H1 (cell line): Measurements from ENCODE around the gene C16orf54. TPM values are rescaled to one million over a fixed set of nuclear protein-coding genes. Genes with fewer than 3 reads are reported as not detected.

Source experiments
- CTCF ChIA-PET: fragments of 300-600 bp; sonication (Branson Sonifier 250); formaldehyde crosslinking; loops from one replicate; lab custom pipeline; 2021; ENCODE audit not compliant: partially characterized antibody; lab: Charles Lee
- POLR2A ChIA-PET: fragments of 300-600 bp; sonication (Branson Sonifier 250); formaldehyde crosslinking; loops from one replicate; lab custom pipeline; 2021; ENCODE audit warnings: inconsistent platforms; ENCODE audit not compliant: partially characterized antibody; lab: Charles Lee
- DNase-seq, 2 experiments: peaks; one replicate each; pipeline versions ENCODE4 v3.0.0 to v3.0.0-alpha.2; 2010 to 2022; ENCODE audit warnings: low spot score in 2 of 2, low read depth in 1 of 2, mixed read lengths in 1 of 2
- FAIRE-seq: peaks from 2 replicates; lab custom pipeline; 2011; peaks lifted over from hg19 to GRCh38; lab: Jason Lieb, UNC
- H2AFZ ChIP-seq: 2 replicates; pipeline ENCODE4 v1.8.1; 2012; ENCODE audit warnings: low read length, inconsistent platforms
- H2AK5ac ChIP-seq: 2 replicates; pipeline ENCODE4 v1.6.1; 2013; ENCODE audit warnings: low read depth, low read length
- H2BK120ac ChIP-seq: replicated peaks from 2 replicates; pipeline ENCODE3; 2013; ENCODE audit warnings: low read depth, low read length, inconsistent platforms
- H2BK12ac ChIP-seq: 2 replicates; pipeline ENCODE4 v1.6.1; 2013; ENCODE audit warnings: low read depth, low read length
- H2BK15ac ChIP-seq: 2 replicates; pipeline ENCODE4 v1.6.1; 2013; ENCODE audit warnings: low read length
- H2BK20ac ChIP-seq: 2 replicates; pipeline ENCODE4 v1.6.1; 2013; ENCODE audit warnings: low read length
- H2BK5ac ChIP-seq: 2 replicates; pipeline ENCODE4 v1.6.1; 2013; ENCODE audit warnings: low read depth, low read length
- H3K14ac ChIP-seq: 2 replicates; pipeline ENCODE4 v1.6.1; 2013; ENCODE audit warnings: inconsistent platforms; ENCODE audit not compliant: insufficient read length
- H3K18ac ChIP-seq: 2 replicates; pipeline ENCODE4 v1.6.1; 2013; ENCODE audit warnings: low read length; ENCODE audit errors: extremely low read depth
- H3K23ac ChIP-seq: 2 replicates; pipeline ENCODE4 v1.6.1; 2013; ENCODE audit warnings: inconsistent platforms; ENCODE audit not compliant: insufficient read length
- H3K23me2 ChIP-seq: 2 replicates; pipeline ENCODE4 v1.6.1; 2013; ENCODE audit warnings: low read depth, low read length
- H3K27ac ChIP-seq: 2 replicates; pipeline ENCODE4 v1.6.1; 2011; ENCODE audit warnings: low read depth, low read length, inconsistent platforms
- H3K27me3 ChIP-seq, 4 experiments: replicated peaks in 1 of 4; 1 replicate in 1 of 4; 2 replicates in 3 of 4; pipeline versions ENCODE4 v1.6.1 to v1.8.1; 2011 to 2013; ENCODE audit warnings: low read length in 3 of 4, mild to moderate bottlenecking in 3 of 4, inconsistent platforms in 2 of 4, mixed read lengths in 2 of 4, moderate library complexity in 1 of 4; ENCODE audit not compliant: control insufficient read depth in 3 of 4, insufficient read depth in 3 of 4; ENCODE audit errors: extremely low read depth in 1 of 4
- H3K36me3 ChIP-seq, 4 experiments: 2 replicates each; pipeline versions ENCODE4 v1.6.1 to v1.8.1; 2011 to 2013; ENCODE audit warnings: mild to moderate bottlenecking in 4 of 4, low read length in 3 of 4, moderate library complexity in 2 of 4, control low read depth in 1 of 4, inconsistent platforms in 1 of 4; ENCODE audit not compliant: insufficient read depth in 4 of 4, control insufficient read depth in 2 of 4
- H3K4ac ChIP-seq: replicated peaks from 2 replicates; pipeline ENCODE3; 2013; ENCODE audit warnings: low read length, low read depth, mixed read lengths, inconsistent platforms; ENCODE audit not compliant: insufficient read length
- H3K4me1 ChIP-seq, 4 experiments: replicated peaks in 1 of 4; 1 replicate in 1 of 4; 2 replicates in 3 of 4; pipeline versions ENCODE4 v1.6.1 to v1.8.1; 2011 to 2013; ENCODE audit warnings: low read length in 3 of 4, inconsistent platforms in 2 of 4, mixed read lengths in 1 of 4; ENCODE audit not compliant: insufficient read depth in 4 of 4, control insufficient read depth in 3 of 4
- H3K4me2 ChIP-seq, 2 experiments: 2 replicates each; pipeline versions ENCODE4 v1.6.1 to v1.8.1; 2011 to 2013; ENCODE audit warnings: low read depth in 2 of 2, low read length in 2 of 2, control low read depth in 1 of 2, inconsistent platforms in 1 of 2, mild to moderate bottlenecking in 1 of 2; ENCODE audit not compliant: insufficient read depth in 1 of 2
- H3K4me3 ChIP-seq, 4 experiments: fragments of 200-600, 300-600 bp in 1 of 4; sonication (generic), shearing (Covaris generic), sonication (Bioruptor Twin) in 1 of 4; 2 replicates each; pipeline versions ENCODE4 v1.5.1 to v1.8.1; 2011 to 2016; ENCODE audit warnings: low read length in 4 of 4, low read depth in 3 of 4, control low read depth in 2 of 4, inconsistent platforms in 2 of 4, mild to moderate bottlenecking in 2 of 4, mixed read lengths in 1 of 4, moderate library complexity in 1 of 4; ENCODE audit not compliant: insufficient read depth in 2 of 4; ENCODE audit errors: extremely low read depth in 1 of 4
- H3K56ac ChIP-seq: replicated peaks from 2 replicates; pipeline ENCODE3; 2013; ENCODE audit warnings: low read depth, mild to moderate bottlenecking, mixed read lengths, low read length, inconsistent platforms; ENCODE audit not compliant: insufficient read length
- H3K79me1 ChIP-seq: 2 replicates; pipeline ENCODE4 v1.6.1; 2013; ENCODE audit warnings: low read depth, low read length, control low read depth
- H3K79me2 ChIP-seq, 2 experiments: 2 replicates each; pipeline versions ENCODE4 v1.6.1 to v1.8.1; 2012 to 2013; ENCODE audit warnings: low read length in 2 of 2, mild to moderate bottlenecking in 2 of 2, inconsistent platforms in 1 of 2; ENCODE audit not compliant: insufficient read depth in 2 of 2, control insufficient read depth in 1 of 2
- H3K9ac ChIP-seq, 4 experiments: replicated peaks in 1 of 4; 1 replicate in 1 of 4; 2 replicates in 3 of 4; pipeline versions ENCODE4 v1.6.1 to v1.8.1; 2011 to 2013; ENCODE audit warnings: low read depth in 3 of 4, low read length in 3 of 4, control low read depth in 2 of 4, mild to moderate bottlenecking in 2 of 4, moderate library complexity in 2 of 4, inconsistent platforms in 1 of 4; ENCODE audit errors: extremely low read depth in 1 of 4
- H3K9me3 ChIP-seq, 2 experiments: 2 replicates each; pipeline versions ENCODE4 v1.6.1 to v1.8.1; 2012 to 2013; ENCODE audit warnings: mild to moderate bottlenecking in 2 of 2, moderate library complexity in 2 of 2, control low read depth in 1 of 2, inconsistent platforms in 1 of 2, low read depth in 1 of 2, low read length in 1 of 2, mixed read lengths in 1 of 2; ENCODE audit not compliant: insufficient read depth in 2 of 2
- H4K20me1 ChIP-seq, 2 experiments: replicated peaks in 1 of 2; 2 replicates each; pipeline versions ENCODE3 to v1.8.1; 2011 to 2013; ENCODE audit warnings: inconsistent platforms in 2 of 2, low read length in 2 of 2, mild to moderate bottlenecking in 1 of 2; ENCODE audit not compliant: insufficient read depth in 2 of 2, control insufficient read depth in 1 of 2
- H4K5ac ChIP-seq: 2 replicates; pipeline ENCODE4 v1.6.1; 2013; ENCODE audit warnings: low read length, low read depth, mixed read lengths, inconsistent platforms; ENCODE audit not compliant: insufficient read length
- H4K8ac ChIP-seq: 2 replicates; pipeline ENCODE4 v1.8.0; 2013; ENCODE audit warnings: mild to moderate bottlenecking, moderate library complexity, low read length, inconsistent platforms; ENCODE audit not compliant: insufficient read depth; ENCODE audit errors: extremely low read depth
- H4K91ac ChIP-seq: replicated peaks from 2 replicates; pipeline ENCODE3; 2013; ENCODE audit warnings: low read length, mixed read lengths, inconsistent platforms; ENCODE audit not compliant: insufficient read length
- CBX5 ChIP-seq: fragments of 300-800, 300-1000 bp; sonication (generic); IDR thresholded peaks from 2 replicates; pipeline ENCODE4 v1.7.1; 2016; ENCODE audit warnings: antibody characterized with exemption, low read length, low read depth
- CHD1 ChIP-seq: IDR thresholded peaks from 2 replicates; pipeline ENCODE4 v1.6.1; 2012; ENCODE audit warnings: low read depth, low read length, improper control_type of control experiment
- EGR1 ChIP-seq: IDR thresholded peaks from 2 replicates; pipeline ENCODE4 v1.6.1; 2011; ENCODE audit warnings: low read depth, low read length, borderline replicate concordance
- POLR2A ChIP-seq, 2 experiments: IDR thresholded peaks; 1 replicate in 1 of 2; 2 replicates in 1 of 2; pipeline ENCODE4 v1.6.1; 2011; ENCODE audit warnings: low read depth in 2 of 2, low read length in 2 of 2, mild to moderate bottlenecking in 2 of 2; ENCODE audit errors: control extremely low read depth in 1 of 2
- POLR2AphosphoS5 ChIP-seq: IDR thresholded peaks from 2 replicates; pipeline ENCODE4 v1.6.1; 2011; ENCODE audit warnings: low read depth, low read length
- SUZ12 ChIP-seq: fragments of 200-600 bp; sonication (generic); IDR thresholded peaks from 2 replicates; pipeline ENCODE4 v1.6.1; 2012; ENCODE audit warnings: mild to moderate bottlenecking, inconsistent platforms, low read length, moderate library complexity, mixed read lengths
- whole genome bisulfite sequencing, 2 experiments: shearing (Covaris generic) in 1 of 2; methylation state at CpG; one replicate each; pipeline versions ENCODE4 v1.1.6 to v1.1.7; 2013 to 2015; ENCODE audit warnings: low lambda C conversion rate in 2 of 2, mixed read lengths in 2 of 2, inconsistent platforms in 1 of 2, low coverage in 1 of 2, missing lambda C conversion rate in 1 of 2; ENCODE audit not compliant: insufficient replicate concordance in 2 of 2, insufficient coverage in 1 of 2, insufficient read length in 1 of 2; ENCODE audit errors: extremely low coverage in 1 of 2, missing lambda C conversion rate in 1 of 2; 5-methylcytosine and 5-hydroxymethylcytosine counted together
- polyA plus RNA-seq, 7 experiments: library from polyadenylated mRNA; depleted of rRNA in 3 of 7; stranded (reverse) in 5 of 7; unstranded in 2 of 7; fragments of >200 nt in 5 of 7; fragments of 200-250 nt in 2 of 7; gene quantifications; 1 replicate in 5 of 7; 2 replicates in 1 of 7; 4 replicates in 1 of 7; pipeline versions ENCODE4 v1.2.1 to v1.2.3, GENCODE V29; 2011 to 2013; ENCODE audit warnings: missing spikeins in 2 of 7, mixed read lengths in 2 of 7
- total RNA-seq: library from RNA; stranded (reverse); fragmentation: NEBNext Ultra II Directional; extraction: Animal tissue kit (Norgen Biotek cat#: 25700); gene quantifications from 2 replicates; pipeline ENCODE4 v1.2.1, GENCODE V29; 2021
- TF ChIP-seq, protein P1 (sequence below): IDR thresholded peaks from 2 replicates; pipeline ENCODE4 v1.6.1; 2012; ENCODE audit warnings: low read length, inconsistent platforms

C16orf54 gene
- total and polyA plus RNA-seq, 2 of the 8 experiments (the other 6 are each of a cell fraction or from before 2014, with no cell fraction given), result not detected

- Histone ChIP-seq H3K4me2 (no peak overlapping the region), H2BK120ac (no peak overlapping the region), H3K9ac (no peak overlapping the region), H2BK15ac (no peak overlapping the region), H3K27me3 (no peaks in the 10 kb centered on the region), H3K4ac (no peak overlapping the region), H4K5ac (no peak overlapping the region), H4K8ac (no peak overlapping the region), H2BK5ac (no peak overlapping the region), H3K9me3 (no peaks in the 10 kb centered on the region), H3K18ac (no peak overlapping the region), H2AFZ (no peak overlapping the region), H4K20me1 (peaks cover 3 to 5% of the 10 kb centered on the region in 2 experiments), H3K56ac (no peak overlapping the region), H3K79me1 (peaks cover 3% of the 10 kb centered on the region), H3K4me1 (peaks cover 2 to 14% (median 5%) of the 10 kb centered on the region in 4 experiments; a peak in 5 of 7 replicates), H3K4me3 (no peak overlapping the region), H4K91ac (no peak overlapping the region), H3K23me2 (no peaks in the 10 kb centered on the region), H3K79me2 (peaks cover 5 to 81% of the 10 kb centered on the region in 2 experiments), H3K36me3 (peaks cover 5 to 52% (median 23%) of the 10 kb centered on the region in 4 experiments), H2BK20ac (no peak overlapping the region), H3K14ac (no peak overlapping the region), H3K23ac (no peak overlapping the region), H2AK5ac (no peak overlapping the region), H2BK12ac (no peak overlapping the region), H3K27ac (no peak overlapping the region)
- no peak for TF ChIP-seq CBX5
- TF ChIP-seq EGR1, result no peak
- TF ChIP-seq, protein P1, sequence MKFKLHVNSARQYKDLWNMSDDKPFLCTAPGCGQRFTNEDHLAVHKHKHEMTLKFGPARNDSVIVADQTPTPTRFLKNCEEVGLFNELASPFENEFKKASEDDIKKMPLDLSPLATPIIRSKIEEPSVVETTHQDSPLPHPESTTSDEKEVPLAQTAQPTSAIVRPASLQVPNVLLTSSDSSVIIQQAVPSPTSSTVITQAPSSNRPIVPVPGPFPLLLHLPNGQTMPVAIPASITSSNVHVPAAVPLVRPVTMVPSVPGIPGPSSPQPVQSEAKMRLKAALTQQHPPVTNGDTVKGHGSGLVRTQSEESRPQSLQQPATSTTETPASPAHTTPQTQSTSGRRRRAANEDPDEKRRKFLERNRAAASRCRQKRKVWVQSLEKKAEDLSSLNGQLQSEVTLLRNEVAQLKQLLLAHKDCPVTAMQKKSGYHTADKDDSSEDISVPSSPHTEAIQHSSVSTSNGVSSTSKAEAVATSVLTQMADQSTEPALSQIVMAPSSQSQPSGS, result no peak
- peak in 1 of 2 experiments; percentile 60; a peak in 1 of 3 replicates for TF ChIP-seq POLR2A (IDR thresholded peaks at IDR 0.05; ENCODE audit: control extremely low read depth in 1 of 2, low read depth in 2 of 2, low read length in 2 of 2)
- TF ChIP-seq POLR2AphosphoS5, result peak; percentile 75; the same call in 1 of the 2 replicates
- TF ChIP-seq SUZ12, result no peak
- no peak for TF ChIP-seq CHD1
- CTCF ChIA-PET, result interaction anchor here (0.6 to 12.2 kb wide), 7 partner anchors 10 to 72 kb away, joined by 3 to 138 read pairs (median 4); no protein-coding TSS in a partner anchor
- no peak for DNase-seq
- 94% methylated on average over 7 of the region's 7 CpGs; no CpG with 5 or more reads in 1 of the 2 experiments for WGBS, 2 experiments
- FAIRE-seq, result no peak
- POLR2A ChIA-PET, result interaction anchor here (0.6 to 26.3 kb wide), 14 partner anchors 13 to 122 kb away, joined by 3 to 490 read pairs (median 4); partner anchors contain the start of genes KIF22 and QPRT
These were observed 28.7 kb downstream of the C16orf54 start for GRCh38 chr16:29717113-29717512.
